Measurements from ENCODE around the gene CORO1C.

CORO1C gene

DNA sequence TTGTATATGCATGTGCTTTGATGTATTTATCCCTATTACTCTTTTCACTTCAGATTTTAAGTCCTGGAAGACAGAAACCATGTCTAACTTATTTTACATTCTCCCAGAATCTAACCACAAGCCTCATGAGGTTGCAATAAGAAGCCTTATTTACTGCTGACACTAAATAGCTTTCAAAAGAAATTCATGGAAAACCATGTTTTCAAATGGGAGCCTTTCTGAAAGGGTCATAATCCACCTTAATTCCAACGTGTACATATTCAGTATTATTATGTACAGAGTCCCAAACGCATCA lies 34.4 kb downstream of the CORO1C start:
- no peak for DNase-seq (ENCODE audit: low read depth, low spot score)

DNA sequence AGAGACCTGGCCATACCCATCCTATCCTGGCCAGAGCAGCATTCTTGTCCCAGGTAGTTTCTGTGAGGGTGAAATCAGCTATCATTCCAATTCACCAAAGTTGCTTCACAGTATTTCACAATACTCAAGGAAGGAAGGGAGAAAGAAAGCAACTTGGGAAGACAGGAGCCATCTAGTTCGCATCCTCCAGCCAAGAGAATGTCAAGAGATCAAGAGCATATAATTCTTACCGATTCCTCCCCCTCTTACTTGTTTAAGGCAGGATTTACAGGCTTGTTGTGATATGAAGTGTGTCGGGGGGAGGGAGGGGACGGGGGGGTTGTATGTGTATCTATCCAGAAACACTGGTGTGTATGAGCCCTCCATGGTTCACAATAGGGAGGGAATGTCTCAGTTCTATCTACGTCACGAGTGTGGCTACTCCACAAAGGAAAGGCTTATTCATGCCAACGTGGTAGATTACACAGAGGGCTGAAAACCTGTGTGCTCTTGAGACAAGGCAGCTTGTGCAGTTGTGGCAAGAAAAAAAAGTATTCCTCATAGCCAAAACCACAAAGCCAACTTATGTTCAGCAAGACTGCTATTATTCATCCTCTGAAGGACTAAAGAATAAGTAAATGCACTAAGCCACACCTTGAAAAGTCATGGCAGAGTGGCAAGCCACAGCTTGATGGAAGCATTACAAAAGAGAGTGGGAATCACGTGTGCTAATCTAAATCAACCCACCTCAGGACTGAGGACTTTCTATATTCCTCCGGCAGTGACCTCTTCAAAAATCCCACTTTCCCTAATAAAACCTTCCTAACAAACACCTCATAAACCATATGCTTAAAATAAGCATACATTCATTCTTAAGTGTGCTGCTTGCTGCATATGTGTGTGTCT lies 35.0 kb downstream of the CORO1C start:
- DNase-seq (ENCODE audit: low read depth, low spot score): no peak

DNA sequence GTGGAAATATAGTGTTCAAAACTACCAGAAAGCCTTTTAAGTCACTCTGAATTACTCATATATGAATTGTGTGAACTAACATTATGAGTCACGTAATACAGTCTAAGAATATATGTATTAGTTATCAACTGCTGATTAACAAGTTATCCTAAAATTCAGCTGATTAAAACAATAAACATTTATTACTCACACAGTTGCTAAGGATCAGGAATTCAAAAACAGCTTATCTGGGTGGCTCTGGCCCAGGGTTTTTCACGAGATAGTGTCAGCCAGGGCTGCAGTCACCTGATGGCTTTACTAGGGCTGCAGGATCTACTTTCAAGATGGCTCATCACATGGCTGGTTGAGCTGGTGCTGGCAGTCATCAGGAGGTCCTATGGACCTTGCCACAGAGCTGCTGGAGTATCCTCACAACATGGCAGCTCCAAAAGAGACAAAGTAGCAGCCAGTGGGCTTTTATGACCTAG lies 36.5 kb downstream of the CORO1C start:
- no peak for DNase-seq (ENCODE audit: low read depth, low spot score)

DNA sequence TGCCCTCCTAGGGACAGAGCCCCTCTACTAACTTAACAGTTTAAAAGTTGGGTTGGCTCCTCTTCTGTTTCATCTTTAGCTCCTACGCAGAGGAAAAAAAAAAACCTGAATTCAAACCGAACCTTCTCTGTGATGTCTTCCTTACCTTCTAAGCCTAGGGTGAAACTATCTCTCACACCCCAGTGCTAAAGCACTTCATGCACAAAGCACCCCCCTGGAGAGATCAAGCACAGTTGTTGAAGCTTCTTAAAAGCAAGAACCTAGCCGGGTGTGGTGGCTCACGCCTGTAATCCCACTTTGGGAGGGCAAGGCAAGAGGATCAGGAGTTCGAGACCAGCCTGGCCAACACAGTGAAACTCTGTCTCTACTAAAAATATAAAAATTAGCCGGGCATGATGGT lies 37.6 kb downstream of the CORO1C start:
- DNase-seq (ENCODE audit: low read depth, low spot score): no peak

DNA sequence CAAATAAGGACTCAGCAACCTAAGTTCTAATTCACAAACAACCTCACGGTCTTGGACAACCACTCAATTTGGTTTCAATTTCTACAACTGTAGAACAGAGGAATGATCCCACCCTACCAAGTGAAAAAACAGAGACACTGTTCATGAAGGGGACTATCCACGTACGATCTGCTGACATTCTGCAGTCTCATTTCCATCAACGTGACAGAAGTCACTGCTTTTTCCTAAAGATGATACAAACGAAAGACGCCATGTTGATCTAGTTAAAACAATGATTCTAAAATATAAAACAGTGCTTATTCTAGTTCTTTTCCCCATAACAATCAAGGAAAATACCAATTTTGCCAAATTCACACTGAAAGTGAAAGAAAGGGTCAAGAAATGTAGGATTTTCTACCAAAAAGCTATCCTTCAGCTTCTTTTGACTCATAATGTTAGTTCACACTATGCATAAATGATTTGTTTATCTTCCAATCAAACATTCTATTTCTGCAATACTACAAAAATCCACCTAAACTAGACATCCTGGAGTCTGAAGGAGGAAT lies 38.1 kb downstream of the CORO1C start:
- DNase-seq (ENCODE audit: low read depth, low spot score): no peak

DNA sequence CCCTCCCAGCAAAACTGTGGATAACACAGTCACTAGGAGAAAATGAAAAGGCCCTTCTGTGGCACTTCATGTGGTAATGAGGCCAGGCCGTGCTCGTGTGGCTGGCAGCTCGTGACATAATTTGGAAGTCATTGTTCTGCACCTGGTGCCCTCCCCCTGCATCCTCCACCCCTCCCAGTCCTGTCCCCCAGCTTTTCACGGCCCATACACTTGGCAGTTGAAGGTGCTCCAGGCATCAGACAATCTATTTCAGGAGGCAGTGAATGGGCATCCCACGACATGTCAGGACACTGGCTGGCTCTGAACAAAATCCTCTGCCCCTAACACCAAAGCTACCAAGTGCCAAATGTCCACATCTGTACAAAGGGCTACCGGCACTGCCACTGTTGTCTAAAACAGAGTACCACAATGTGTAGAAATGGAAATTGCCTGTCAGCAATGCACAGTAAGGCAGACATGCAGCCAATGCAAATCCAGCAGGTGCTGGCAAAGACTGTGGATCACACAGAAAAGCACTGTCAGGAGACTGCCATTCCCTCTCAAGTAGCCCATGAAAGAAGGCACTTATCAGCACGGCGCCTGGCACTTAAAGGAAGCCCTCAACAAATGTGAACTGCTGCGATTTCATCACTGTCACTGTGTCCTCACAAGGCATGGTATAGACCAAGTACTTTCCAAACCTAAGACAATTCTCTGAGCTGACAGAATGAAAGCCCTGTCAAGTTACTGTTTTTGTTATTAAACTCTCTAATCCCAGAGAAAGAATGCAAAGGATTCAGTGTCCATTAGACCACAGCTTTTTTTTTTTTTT lies 39.1 kb downstream of the CORO1C start:
- no peak for DNase-seq (ENCODE audit: low read depth, low spot score)

DNA sequence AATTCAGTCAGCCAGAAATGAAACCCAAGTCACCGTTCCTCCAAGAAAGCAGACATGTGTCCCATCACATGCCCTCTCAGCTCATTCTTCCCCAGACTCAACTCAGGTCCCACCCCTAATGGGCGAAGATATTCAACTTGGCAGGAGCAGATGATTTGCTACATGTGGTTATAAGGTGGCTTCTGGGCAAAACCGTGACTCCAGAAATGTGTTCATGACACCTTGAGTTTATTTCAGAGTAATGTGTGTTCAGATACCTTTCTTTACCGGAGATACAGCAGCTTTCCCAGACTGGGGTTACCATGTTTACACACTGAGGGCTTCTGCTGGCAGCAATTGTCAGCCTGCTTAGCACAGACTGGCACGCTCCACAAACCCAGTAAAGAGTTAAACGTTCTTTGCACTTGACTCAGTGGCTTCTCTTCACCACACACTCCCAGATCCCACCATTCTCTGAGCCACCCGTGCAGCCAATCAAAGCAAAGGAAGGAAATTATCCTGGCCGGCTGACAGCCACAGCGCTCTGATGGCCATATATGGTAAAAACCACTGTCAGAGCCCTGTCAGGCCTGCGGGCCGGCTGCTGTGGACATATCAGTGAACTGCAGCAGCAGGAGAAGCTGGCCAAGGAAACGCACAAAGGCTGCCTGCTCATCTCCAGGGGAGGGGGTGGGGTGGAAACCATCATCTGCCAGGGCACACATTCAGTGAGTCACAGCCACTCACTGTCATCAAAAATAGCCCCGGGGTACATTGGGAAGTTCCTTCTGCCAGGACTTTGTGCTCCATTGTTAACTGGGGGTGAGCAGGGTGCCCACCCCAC lies 39.9 kb downstream of the CORO1C start:
- DNase-seq (ENCODE audit: low read depth, low spot score): peak; percentile 51

DNA sequence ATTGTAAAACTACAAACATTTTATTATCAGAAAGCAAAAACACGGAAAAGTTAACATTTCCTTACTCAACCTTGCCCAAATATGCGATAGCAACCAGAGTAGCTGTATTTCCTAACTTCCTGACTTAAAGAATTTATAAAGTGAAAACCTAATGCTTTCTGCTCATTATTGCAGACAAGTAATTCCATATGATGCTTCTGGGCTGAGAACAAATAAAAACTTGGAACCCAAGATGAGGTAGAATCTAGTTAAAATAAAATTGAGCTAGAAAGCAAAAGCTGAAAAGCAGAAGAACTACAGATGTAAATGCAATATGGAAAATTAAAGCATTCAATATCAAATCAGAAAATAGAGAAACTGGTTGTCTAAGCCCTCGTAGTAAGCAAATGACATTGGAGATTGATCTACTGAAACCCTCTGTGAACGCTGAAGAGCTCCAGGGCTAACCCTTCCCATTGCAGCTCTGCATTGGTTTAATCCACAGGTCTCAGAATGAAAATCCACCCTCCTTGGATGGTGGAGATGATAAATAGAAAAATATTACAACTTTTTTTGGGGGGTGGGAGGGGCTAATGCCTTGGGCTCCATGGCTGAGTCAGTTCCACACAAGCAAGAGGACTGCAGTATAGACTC lies 40.7 kb downstream of the CORO1C start:
- no peak for DNase-seq (ENCODE audit: low read depth, low spot score)

DNA sequence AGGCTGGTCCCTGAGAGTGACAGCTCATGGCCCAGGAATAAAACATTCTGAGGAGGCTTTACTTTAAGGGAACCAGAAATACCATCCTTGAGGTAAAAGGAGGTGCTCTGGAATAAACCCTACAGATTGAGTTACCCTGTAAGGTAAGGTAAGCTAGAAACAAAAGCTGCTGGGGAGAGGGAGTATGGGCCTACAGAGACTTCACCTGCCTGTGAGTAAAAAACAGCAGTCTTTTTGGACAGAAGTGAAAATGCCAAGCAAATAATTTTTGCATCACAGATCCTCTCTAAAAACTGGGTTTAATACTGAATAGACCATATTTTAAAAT lies 41.2 kb downstream of the CORO1C start:
- DNase-seq (ENCODE audit: low read depth, low spot score): no peak

DNA sequence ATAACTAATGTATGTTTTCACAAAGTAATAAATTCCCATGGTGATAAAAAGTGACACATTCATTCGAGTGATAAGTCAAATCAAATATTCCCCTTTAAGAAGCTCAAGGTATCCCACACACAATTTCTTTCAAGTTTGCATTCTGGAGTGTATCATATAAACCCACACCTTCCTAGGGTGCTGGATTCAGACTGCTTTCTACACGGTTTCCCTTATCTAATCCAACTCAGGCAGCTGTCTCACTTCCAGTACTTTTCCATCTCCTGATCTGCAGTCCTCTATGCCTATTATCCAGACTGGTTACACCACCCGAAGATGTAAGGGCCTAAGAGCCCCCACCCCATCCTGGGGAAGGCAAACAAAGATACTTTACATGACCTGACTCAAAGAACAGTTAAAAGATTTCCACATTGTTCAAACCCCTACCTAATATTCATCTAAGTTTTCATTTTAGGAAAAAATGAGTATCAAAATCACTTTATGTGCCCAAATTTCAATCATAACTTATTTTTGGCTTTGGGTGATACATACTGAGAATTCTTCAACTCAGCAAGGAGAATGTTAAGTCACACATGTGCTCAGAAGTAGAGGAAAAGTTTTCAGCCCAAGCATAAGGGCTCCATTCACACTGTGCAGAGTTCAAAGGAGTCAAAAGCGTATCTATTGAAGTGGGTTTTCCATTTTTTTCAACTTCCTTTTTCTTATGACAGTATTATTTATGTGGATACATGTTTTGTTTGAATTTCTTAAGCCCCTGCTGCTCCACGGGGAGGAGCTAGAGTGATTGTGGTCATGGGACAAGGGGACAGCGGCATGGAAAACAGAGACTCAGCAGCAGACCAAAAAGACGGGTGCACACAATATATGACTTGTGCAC lies 41.8 kb downstream of the CORO1C start:
- DNase-seq (ENCODE audit: low read depth, low spot score): no peak

DNA sequence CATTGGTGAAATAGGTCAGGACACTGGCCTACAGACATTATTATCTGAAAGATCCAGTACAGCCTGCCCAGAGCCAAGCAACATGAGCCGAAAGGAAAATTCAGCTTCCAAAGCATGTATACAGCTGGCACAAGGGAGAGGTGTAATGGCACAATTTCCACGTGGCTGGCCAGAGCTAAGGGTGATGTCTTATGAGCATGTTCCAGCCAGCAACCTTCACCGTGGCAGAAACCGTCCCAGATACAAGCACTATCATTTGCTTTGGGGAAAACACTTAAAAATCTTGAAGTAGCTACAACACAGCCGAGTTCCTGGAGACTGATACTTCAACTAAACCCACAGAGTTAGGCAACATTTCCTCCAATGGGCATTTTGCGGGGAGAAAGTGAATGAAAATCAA lies 44.5 kb downstream of the CORO1C start:
- DNase-seq (ENCODE audit: low read depth, low spot score): no peak

DNA sequence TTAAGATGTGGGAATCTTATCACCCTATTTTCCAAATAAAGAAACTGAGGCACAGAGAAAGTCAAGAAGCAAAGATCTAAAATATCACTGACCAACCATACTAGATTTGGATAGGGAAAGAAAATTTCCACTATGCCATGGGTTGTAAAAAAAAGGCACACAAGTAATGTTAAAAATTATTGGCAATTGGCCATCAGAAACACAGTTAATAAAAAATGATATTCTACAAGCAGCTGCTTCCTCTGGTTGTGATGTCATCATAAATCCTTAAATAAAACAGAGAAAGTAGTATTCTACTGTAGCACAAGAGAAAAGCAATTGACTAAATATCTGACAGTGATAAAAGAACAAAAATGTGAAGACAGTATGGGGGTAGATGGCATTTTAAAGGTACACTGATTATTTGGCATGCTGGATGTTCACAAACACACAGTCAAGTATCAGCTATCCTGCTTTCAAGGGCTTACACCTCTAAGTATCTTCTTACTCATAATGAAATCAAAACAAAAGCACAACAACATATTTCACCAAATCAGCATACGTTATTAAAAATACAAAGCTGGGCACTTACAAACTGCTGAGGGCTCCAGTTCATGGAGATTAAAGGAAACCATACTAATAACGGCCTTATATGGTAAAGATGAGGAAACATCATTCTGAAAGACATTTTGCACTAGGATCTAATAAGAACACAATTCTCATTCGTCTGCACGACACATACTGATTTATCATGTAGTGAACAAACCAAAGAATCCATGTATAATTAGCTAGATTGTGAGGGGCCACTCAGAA lies 45.7 kb downstream of the CORO1C start:
- DNase-seq (ENCODE audit: low read depth, low spot score): no peak

DNA sequence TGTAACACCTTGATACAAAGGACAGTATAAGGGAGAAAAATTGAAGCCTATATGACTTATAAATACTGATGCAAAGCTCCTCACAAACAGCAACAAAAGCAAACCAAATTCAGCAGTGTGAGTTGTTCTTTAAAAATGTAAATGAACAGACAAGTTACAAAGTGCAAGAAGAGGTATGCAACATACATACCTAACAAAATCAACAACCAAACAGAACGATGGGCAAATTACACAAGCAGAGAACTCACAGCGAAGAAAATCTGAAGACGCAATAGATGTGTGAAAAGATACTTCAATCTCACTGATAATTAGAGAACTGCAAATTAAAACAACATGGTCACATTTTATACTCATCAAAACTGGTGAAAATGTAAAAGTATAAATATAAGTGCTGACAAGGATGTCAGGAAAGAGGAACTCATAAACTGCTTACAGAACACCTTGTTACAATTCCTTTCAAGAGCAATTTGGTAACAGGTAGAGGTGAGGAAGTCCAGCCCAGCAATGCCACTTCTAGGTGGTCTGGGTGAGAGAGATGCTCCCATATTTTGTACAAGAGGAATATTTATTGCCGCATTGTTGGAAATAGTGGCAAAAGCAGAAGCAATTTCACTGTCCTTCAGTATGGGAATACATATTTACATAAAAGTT lies 47.3 kb downstream of the CORO1C start:
- DNase-seq (ENCODE audit: low read depth, low spot score): no peak

DNA sequence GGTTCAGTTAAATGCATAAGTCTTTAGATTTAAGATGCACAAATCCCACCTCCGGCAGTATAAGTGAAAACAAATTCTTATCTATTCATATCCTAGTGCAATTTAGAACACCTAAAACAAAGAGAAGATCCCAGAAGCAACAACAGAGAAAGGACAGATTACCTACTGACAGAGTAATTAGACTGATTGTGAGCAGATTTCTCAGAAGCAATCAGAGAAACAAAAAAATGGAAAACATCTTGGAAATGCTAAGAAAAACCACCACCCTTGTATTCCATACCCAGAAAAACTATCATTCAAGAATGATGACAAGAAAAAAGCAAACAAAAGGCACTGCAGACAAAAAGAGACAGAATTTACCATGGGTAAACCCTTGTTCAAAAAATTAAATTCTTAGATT lies 50.0 kb downstream of the CORO1C start:
- no peak for DNase-seq (ENCODE audit: low read depth, low spot score)

DNA sequence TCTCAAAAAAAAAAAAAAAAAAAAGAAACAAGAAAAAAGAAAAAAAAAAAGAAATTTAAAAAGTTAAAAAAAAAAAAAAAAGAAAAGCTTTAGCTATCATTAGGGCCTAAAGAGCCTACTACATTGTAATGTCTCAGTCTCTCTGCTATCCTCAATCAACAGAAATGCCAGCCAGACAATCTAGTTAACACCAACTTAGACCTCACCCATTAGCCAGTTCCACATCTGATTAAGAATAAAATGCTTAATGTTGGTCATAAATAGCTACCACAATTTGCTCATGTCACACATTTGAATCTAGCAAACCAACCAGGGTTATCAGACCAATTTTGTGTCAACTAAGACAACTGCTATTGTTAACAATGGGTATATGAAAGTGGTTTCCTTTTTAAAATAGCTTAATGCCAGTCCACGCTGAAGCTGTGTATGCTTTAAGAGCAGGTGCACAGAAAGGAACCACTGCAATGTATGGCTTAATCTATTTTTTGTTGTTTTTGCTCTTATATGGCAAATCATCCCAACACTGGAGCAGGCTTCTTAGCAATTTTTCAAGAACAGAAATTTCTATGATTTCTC lies 52.1 kb downstream of the CORO1C start:
- DNase-seq (ENCODE audit: low read depth, low spot score): no peak

DNA sequence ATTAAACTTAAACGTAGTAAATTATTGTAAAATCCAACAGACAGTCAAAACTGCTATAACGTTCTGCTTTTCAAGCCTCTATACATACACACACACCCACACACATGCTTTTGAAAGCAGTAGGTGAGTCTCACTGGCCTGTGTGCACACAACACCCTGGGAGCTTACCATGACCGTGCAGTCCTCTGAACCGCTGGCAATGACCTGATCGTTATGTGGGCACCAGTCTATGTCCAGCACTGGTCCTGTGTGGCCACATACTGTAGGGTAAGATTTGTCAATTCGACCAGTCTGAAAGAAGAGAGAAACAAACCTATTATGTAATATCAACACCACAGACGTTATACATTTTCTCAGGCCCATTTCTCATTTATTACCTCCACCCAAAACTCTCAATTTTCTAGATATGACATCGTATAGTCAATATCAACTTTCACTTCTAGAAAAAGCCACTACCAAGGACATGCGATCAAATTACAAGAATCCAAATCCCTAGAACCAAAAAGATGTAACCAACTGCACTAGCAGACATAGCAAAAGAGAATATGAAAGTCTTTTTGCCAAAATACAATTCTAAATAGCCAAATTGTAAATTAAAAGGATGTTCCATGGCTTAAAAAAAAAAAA lies 53.1 kb downstream of the CORO1C start:
- no peak for DNase-seq (ENCODE audit: low read depth, low spot score)

DNA sequence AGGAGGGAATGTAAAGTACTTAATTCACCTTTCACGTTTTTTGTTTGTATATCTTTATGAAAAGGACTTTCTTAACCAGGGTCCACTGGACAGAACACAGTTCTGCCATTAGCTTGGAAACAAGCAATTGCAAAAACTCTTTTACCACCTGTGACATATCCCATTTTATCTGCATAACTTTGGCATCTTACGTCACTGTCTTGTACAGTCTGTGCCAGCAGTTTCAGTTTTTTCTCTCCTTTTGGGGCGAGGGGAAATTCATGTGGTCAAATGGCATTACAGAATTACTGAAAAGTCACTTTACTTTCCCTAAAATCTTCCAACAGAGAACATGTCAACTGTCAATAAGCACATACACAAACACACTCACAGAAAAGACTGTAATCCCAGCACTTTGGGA lies 53.9 kb downstream of the CORO1C start:
- no peak for DNase-seq (ENCODE audit: low read depth, low spot score)

DNA sequence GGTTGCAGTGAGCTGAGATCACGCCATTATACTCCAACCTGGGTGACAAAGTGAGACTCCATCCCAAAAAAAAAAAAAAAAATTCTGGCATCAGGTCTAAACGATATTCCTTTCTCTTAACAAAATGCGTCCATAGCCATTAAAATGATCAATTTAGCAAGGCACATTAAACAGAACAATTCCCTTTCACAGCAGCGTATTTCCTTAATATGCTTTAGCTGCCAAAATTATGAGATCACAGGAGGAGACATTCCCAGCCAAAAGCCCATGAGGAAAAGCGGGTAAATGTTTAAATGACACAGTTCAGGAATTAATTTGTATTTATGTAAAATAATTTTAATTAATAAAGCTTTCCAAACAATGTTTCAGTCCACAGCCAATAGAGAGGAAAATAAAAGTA lies 54.6 kb downstream of the CORO1C start:
- DNase-seq (ENCODE audit: low read depth, low spot score): no peak

Measured in activated CD4-positive, CD25-positive, alpha-beta regulatory T cell treated with anti-CD3 and anti-CD28 coated beads, Interleukin-2, amount 50 U/mL, for 16 hours (primary cell).